Transverse colon (tissue), 4 donors: ENCODE results near the gene PNMA1.

Experiments used
- CTCF ChIP-seq, 5 experiments: fragments of 200-600 bp in 3 of 5; fragments of 450-650 bp in 2 of 5; sonication (generic) in 3 of 5; IDR thresholded peaks; 1 replicate in 2 of 5; 2 replicates in 3 of 5; pipeline ENCODE4 v1.5.1; 2016 to 2017; ENCODE audit warnings: antibody characterized with exemption in 5 of 5, inconsistent platforms in 3 of 5, mild to moderate bottlenecking in 2 of 5, moderate library complexity in 1 of 5
- EP300 ChIP-seq: sonication (generic); formaldehyde crosslinking; IDR thresholded peaks from one replicate; pipeline ENCODE4 v1.6.1; 2017; ENCODE audit warnings: antibody characterized with exemption, low read depth
- POLR2A ChIP-seq: fragments of 450-650 bp; IDR thresholded peaks from one replicate; pipeline ENCODE4 v1.6.1; 2016; ENCODE audit warnings: antibody characterized with exemption, mild to moderate bottlenecking, moderate library complexity
- POLR2AphosphoS5 ChIP-seq, 3 donors: sonication (generic); formaldehyde crosslinking; IDR thresholded peaks; one replicate each; pipeline ENCODE4 v1.6.1; 2016; ENCODE audit warnings: antibody characterized with exemption in 3 of 3

- no peak for TF ChIP-seq POLR2A
- no peak for TF ChIP-seq POLR2AphosphoS5 (IDR thresholded peaks at IDR 0.05)
- no peak for TF ChIP-seq CTCF (IDR thresholded peaks at IDR 0.05)
- TF ChIP-seq EP300, result no peak
Observed at GRCh38 chr14:73680821-73681220, 33.4 kb downstream of the PNMA1 start.
